Keratinocyte (primary cell): ENCODE results near the gene ZNF653. TPM values are rescaled to one million over a fixed set of nuclear protein-coding genes. Genes with fewer than 3 reads are reported as not detected.

Experiments used
- DNase-seq: peaks from one replicate; pipeline ENCODE4 v3.0.0-alpha.2; 2011; ENCODE audit warnings: low read depth, missing footprints, low spot score
- FAIRE-seq: peaks from 2 replicates; lab custom pipeline; 2011; peaks lifted over from hg19 to GRCh38; lab: Jason Lieb, UNC
- H2AFZ ChIP-seq: 2 replicates; pipeline ENCODE4 v1.6.0; 2012; ENCODE audit warnings: low read length, control low read depth, inconsistent platforms; ENCODE audit not compliant: control insufficient read depth
- H3K27ac ChIP-seq: 2 replicates; pipeline ENCODE4 v1.5.1; 2011; ENCODE audit warnings: low read length; ENCODE audit not compliant: control insufficient read depth, insufficient read depth
- H3K27me3 ChIP-seq: 3 replicates; pipeline ENCODE4 v1.6.0; 2011; ENCODE audit warnings: low read length; ENCODE audit not compliant: control insufficient read depth, insufficient read depth; ENCODE audit errors: extremely low read depth
- H3K36me3 ChIP-seq, 2 experiments: 2 replicates in 1 of 2; 3 replicates in 1 of 2; pipeline ENCODE4 v1.5.1; 2011; ENCODE audit warnings: low read length in 2 of 2, mild to moderate bottlenecking in 1 of 2; ENCODE audit not compliant: control insufficient read depth in 2 of 2, insufficient read depth in 2 of 2; ENCODE audit errors: extremely low read depth in 1 of 2
- H3K4me1 ChIP-seq: 3 replicates; pipeline ENCODE4 v1.5.1; 2011; ENCODE audit warnings: low read length; ENCODE audit not compliant: control insufficient read depth, insufficient read depth; ENCODE audit errors: extremely low read depth
- H3K4me2 ChIP-seq: 3 replicates; pipeline ENCODE4 v1.6.0; 2011; ENCODE audit warnings: low read depth, low read length; ENCODE audit not compliant: control insufficient read depth, insufficient read depth; ENCODE audit errors: extremely low read depth
- H3K4me3 ChIP-seq, 3 experiments: fragments of 200-600 bp in 1 of 3; sonication (generic) in 1 of 3; 2 replicates in 2 of 3; 3 replicates in 1 of 3; pipeline ENCODE4 v1.5.1; 2011 to 2016; ENCODE audit warnings: low read length in 3 of 3, mild to moderate bottlenecking in 3 of 3, control low read depth in 2 of 3, inconsistent platforms in 1 of 3, low read depth in 1 of 3, mixed read lengths in 1 of 3, mixed run types in 1 of 3, moderate library complexity in 1 of 3; ENCODE audit not compliant: control insufficient read depth in 2 of 3, insufficient read depth in 2 of 3; ENCODE audit errors: extremely low read depth in 1 of 3
- H3K79me2 ChIP-seq: 2 replicates; pipeline ENCODE4 v1.6.0; 2012; ENCODE audit warnings: low read length; ENCODE audit not compliant: control insufficient read depth, insufficient read depth
- H3K9ac ChIP-seq: 3 replicates; pipeline ENCODE4 v1.6.0; 2011; ENCODE audit warnings: low read length; ENCODE audit not compliant: control insufficient read depth, insufficient read depth; ENCODE audit errors: extremely low read depth
- H3K9me1 ChIP-seq: 3 replicates; pipeline ENCODE4 v1.6.0; 2011; ENCODE audit warnings: low read length; ENCODE audit not compliant: control insufficient read depth, insufficient read depth; ENCODE audit errors: extremely low read depth
- H3K9me3 ChIP-seq: 2 replicates; pipeline ENCODE4 v1.5.1; 2012; ENCODE audit warnings: low read depth, low read length; ENCODE audit not compliant: control insufficient read depth
- H4K20me1 ChIP-seq: 3 replicates; pipeline ENCODE4 v1.6.0; 2011; ENCODE audit warnings: low read length; ENCODE audit not compliant: control insufficient read depth, insufficient read depth; ENCODE audit errors: extremely low read depth
- EZH2 ChIP-seq: IDR thresholded peaks from one replicate; pipeline ENCODE4 v1.6.1; 2012; ENCODE audit warnings: inconsistent platforms, mild to moderate bottlenecking, low read length, moderate library complexity
- dilution Hi-C: fragments of 300-500 bp; cut with MboI; formaldehyde crosslinking; loops from one replicate; pipeline ENCODE4 v1.7.0; 2020; ENCODE audit warnings: low sequenced_read_pairs; ENCODE audit not compliant: extremely low pct_ligation_motif_present
- polyA plus RNA-seq, 5 experiments: library from polyadenylated mRNA; depleted of rRNA in 3 of 5; stranded (reverse) in 3 of 5; stranded (forward) in 1 of 5; unstranded in 1 of 5; fragments of >200 nt; gene quantifications; 1 replicate in 1 of 5; 2 replicates in 3 of 5; 3 replicates in 1 of 5; pipeline versions ENCODE4 v1.2.1 to v1.2.3, GENCODE V29; 2011 to 2012; ENCODE audit warnings: missing spikeins in 2 of 5, low read depth in 1 of 5, low replicate concordance in 1 of 5
- TF ChIP-seq, protein P1 (sequence below), 3 experiments: IDR thresholded peaks in 1 of 3; conservative IDR thresholded peaks in 1 of 3; optimal IDR thresholded peaks in 1 of 3; 2 replicates in 2 of 3; 3 replicates in 1 of 3; pipeline versions ENCODE3 to v1.5.1; 2011; ENCODE audit warnings: low read length in 3 of 3, mild to moderate bottlenecking in 3 of 3, moderate library complexity in 2 of 3, control low read depth in 1 of 3, inconsistent platforms in 1 of 3; ENCODE audit not compliant: insufficient read depth in 2 of 3; ENCODE audit errors: extremely low read depth in 1 of 3

ZNF653 gene
- polyA plus RNA-seq, 1 donor (not counting 4 experiments of a cell fraction or from before 2014, with no cell fraction given) = 3.8 TPM

DNA sequence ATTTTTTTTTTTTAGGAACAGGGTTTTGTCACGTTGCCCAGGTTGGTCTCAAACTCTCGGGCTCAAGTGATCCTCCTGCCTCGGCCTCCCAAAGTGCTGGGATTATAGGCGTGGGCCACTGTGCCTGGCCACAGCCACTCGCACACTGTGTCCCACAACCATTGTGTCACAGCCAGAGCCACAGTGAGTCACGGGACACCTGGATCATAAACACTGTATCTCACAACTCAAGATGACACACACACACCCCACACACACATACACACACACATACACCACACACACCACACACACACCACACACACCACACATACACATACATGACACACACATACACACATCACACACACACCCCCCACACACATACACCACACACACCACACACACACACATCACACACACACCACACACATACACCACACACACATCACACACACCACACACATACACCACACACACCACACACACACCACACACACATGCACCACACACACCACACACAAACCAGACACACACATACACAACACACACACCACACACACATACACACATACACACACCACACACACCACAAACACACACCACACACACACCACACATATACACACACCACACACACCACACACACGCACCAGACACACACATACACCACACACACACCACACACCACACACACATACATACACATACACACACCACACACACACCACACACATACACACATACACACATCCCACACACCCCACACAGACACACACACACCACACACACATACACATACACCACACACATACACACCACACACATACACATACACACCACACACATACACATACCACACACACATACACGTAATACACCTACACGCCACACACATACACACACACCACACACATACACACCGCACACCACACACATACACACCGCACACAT is 41.0 kb downstream of the ZNF653 start:
- dilution Hi-C loops = no loop called here
- FAIRE-seq = peak; percentile 49

GRCh38 chr19:11463391-11463790 is 42.2 kb downstream of the ZNF653 start:
- FAIRE-seq = no peak

More for the DNA sequence above, 41.0 kb downstream of the ZNF653 start:
- Histone ChIP-seq H3K27me3 (no peaks in the 10 kb centered on the region), H3K4me3 (no peak overlapping the region), H3K79me2 (no peaks in the 10 kb centered on the region), H3K4me1 (no peaks in the 10 kb centered on the region), H3K9me3 (no peaks in the 10 kb centered on the region), H2AFZ (no peak overlapping the region), H3K4me2 (no peak overlapping the region), H3K9ac (no peak overlapping the region), H3K9me1 (no peaks in the 10 kb centered on the region), H3K36me3 (no peaks in the 10 kb centered on the region), H4K20me1 (no peaks in the 10 kb centered on the region), H3K27ac (no peak overlapping the region)
- no peak for DNase-seq
- TF ChIP-seq, protein P1, sequence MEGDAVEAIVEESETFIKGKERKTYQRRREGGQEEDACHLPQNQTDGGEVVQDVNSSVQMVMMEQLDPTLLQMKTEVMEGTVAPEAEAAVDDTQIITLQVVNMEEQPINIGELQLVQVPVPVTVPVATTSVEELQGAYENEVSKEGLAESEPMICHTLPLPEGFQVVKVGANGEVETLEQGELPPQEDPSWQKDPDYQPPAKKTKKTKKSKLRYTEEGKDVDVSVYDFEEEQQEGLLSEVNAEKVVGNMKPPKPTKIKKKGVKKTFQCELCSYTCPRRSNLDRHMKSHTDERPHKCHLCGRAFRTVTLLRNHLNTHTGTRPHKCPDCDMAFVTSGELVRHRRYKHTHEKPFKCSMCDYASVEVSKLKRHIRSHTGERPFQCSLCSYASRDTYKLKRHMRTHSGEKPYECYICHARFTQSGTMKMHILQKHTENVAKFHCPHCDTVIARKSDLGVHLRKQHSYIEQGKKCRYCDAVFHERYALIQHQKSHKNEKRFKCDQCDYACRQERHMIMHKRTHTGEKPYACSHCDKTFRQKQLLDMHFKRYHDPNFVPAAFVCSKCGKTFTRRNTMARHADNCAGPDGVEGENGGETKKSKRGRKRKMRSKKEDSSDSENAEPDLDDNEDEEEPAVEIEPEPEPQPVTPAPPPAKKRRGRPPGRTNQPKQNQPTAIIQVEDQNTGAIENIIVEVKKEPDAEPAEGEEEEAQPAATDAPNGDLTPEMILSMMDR (optimal IDR thresholded peaks at IDR 0.05 in 1 of 3, IDR thresholded peaks at IDR 0.05 in 1 of 3, conservative IDR thresholded peaks at IDR 0.05 in 1 of 3; ENCODE audit: extremely low read depth in 1 of 3, insufficient read depth in 2 of 3, low read length in 3 of 3) = no peak
- TF ChIP-seq EZH2 = no peak

More at GRCh38 chr19:11463391-11463790, 42.2 kb downstream of the ZNF653 start:
- Histone ChIP-seq H3K27ac (no peak overlapping the region), H3K4me3 (no peak overlapping the region), H2AFZ (no peak overlapping the region), H3K4me2 (no peak overlapping the region), H3K27me3 (no peaks in the 10 kb centered on the region), H3K9ac (no peak overlapping the region), H3K36me3 (no peaks in the 10 kb centered on the region), H3K4me1 (no peaks in the 10 kb centered on the region), H3K79me2 (no peaks in the 10 kb centered on the region), H3K9me3 (no peaks in the 10 kb centered on the region), H4K20me1 (no peaks in the 10 kb centered on the region), H3K9me1 (no peaks in the 10 kb centered on the region)
- TF ChIP-seq, protein P1 (optimal IDR thresholded peaks at IDR 0.05 in 1 of 3, IDR thresholded peaks at IDR 0.05 in 1 of 3, conservative IDR thresholded peaks at IDR 0.05 in 1 of 3; ENCODE audit: extremely low read depth in 1 of 3, insufficient read depth in 2 of 3, low read length in 3 of 3) = no peak
- no peak for TF ChIP-seq EZH2
- dilution Hi-C loops = no loop called here
- DNase-seq = no peak
